IMR-90 (cell line): ENCODE data around the gene TULP4. TPM values are rescaled to one million over a fixed set of nuclear protein-coding genes. Genes with fewer than 3 reads are reported as not detected.

Source experiments
- ATAC-seq: fragments of 200-7000 bp; cut with Tn5 transposase; 2 replicates; pipeline ENCODE4 v1.9.1; 2020; ENCODE audit warnings: low read depth, mild to moderate bottlenecking, moderate library complexity
- BruUV-seq: library from RNA; stranded (reverse); fragments of 400-500 nt; replicated peaks from 2 replicates; lab custom pipeline; 2021; lab: Mats Ljungman, UMichigan
- CTCF ChIA-PET: fragments of 300-600 bp; formaldehyde crosslinking; extraction: SDS; loops from one replicate; lab custom pipeline; 2021; ENCODE audit warnings: antibody characterized with exemption; lab: Yijun Ruan, JAX
- POLR2A ChIA-PET: fragments of 300-600 bp; sonication (Branson Sonifier 250); formaldehyde crosslinking; loops from one replicate; lab custom pipeline; 2022; ENCODE audit warnings: antibody characterized with exemption; ENCODE audit not compliant: unreplicated experiment; lab: Charles Lee
- DNase-seq: peaks from one replicate; pipeline ENCODE4 v3.0.0; 2013
- H2AFZ ChIP-seq: replicated peaks from 2 replicates; pipeline ENCODE3; 2013; ENCODE audit warnings: low read length, mild to moderate bottlenecking; ENCODE audit not compliant: poor library complexity
- H2AK5ac ChIP-seq: 2 replicates; pipeline ENCODE4 v1.6.1; 2013; ENCODE audit warnings: low read depth, low read length, inconsistent platforms
- H2AK9ac ChIP-seq: replicated peaks from 2 replicates; pipeline ENCODE3; 2013; ENCODE audit warnings: mild to moderate bottlenecking, low read depth, low read length, moderate library complexity; ENCODE audit not compliant: poor library complexity
- H2BK120ac ChIP-seq: 2 replicates; pipeline ENCODE4 v1.6.1; 2013; ENCODE audit warnings: low read depth, low read length, inconsistent platforms
- H2BK15ac ChIP-seq: 3 replicates; pipeline ENCODE4 v1.6.1; 2013; ENCODE audit warnings: low read depth, low read length, inconsistent platforms
- H2BK20ac ChIP-seq: 2 replicates; pipeline ENCODE4 v1.6.1; 2013; ENCODE audit warnings: low read depth, mild to moderate bottlenecking, inconsistent platforms, low read length, moderate library complexity
- H2BK5ac ChIP-seq: 2 replicates; pipeline ENCODE4 v1.6.1; 2013; ENCODE audit warnings: mild to moderate bottlenecking, low read depth, low read length, inconsistent platforms; ENCODE audit not compliant: poor library complexity, severe bottlenecking
- H3K14ac ChIP-seq: replicated peaks from 2 replicates; pipeline ENCODE4 v1.6.1; 2013; ENCODE audit warnings: low read depth, low read length, inconsistent platforms
- H3K18ac ChIP-seq: 2 replicates; pipeline ENCODE4 v1.6.1; 2013; ENCODE audit warnings: low read depth, low read length, control low read depth
- H3K23ac ChIP-seq: 2 replicates; pipeline ENCODE4 v1.6.1; 2013; ENCODE audit warnings: low read depth, low read length, inconsistent platforms
- H3K27ac ChIP-seq: 2 replicates; pipeline ENCODE4 v1.5.1; 2013; ENCODE audit warnings: mild to moderate bottlenecking, control low read depth, low read length; ENCODE audit not compliant: insufficient read depth
- H3K27me3 ChIP-seq: 2 replicates; pipeline ENCODE4 v1.6.1; 2013; ENCODE audit warnings: low read length; ENCODE audit not compliant: control insufficient read depth, insufficient read depth
- H3K36me3 ChIP-seq: 2 replicates; pipeline ENCODE4 v1.6.1; 2013; ENCODE audit warnings: low read length, mixed read lengths; ENCODE audit not compliant: control insufficient read depth, insufficient read depth
- H3K4ac ChIP-seq: 2 replicates; pipeline ENCODE4 v1.6.1; 2013; ENCODE audit warnings: low read depth, low read length, inconsistent platforms
- H3K4me1 ChIP-seq: 2 replicates; pipeline ENCODE4 v1.6.1; 2013; ENCODE audit warnings: low read length, mixed read lengths; ENCODE audit not compliant: control insufficient read depth, insufficient read depth
- H3K4me2 ChIP-seq: 2 replicates; pipeline ENCODE4 v1.6.1; 2013; ENCODE audit warnings: low read depth, mild to moderate bottlenecking, control low read depth, low read length, moderate library complexity
- H3K4me3 ChIP-seq: 2 replicates; pipeline ENCODE4 v1.5.1; 2013; ENCODE audit warnings: low read depth, mild to moderate bottlenecking, control low read depth, low read length, moderate library complexity; ENCODE audit not compliant: insufficient read depth
- H3K56ac ChIP-seq: 2 replicates; pipeline ENCODE4 v1.6.1; 2013; ENCODE audit warnings: low read length, inconsistent platforms; ENCODE audit not compliant: insufficient read depth; ENCODE audit errors: extremely low read depth
- H3K79me1 ChIP-seq, 2 experiments: 2 replicates each; pipeline ENCODE4 v1.6.1; 2013; ENCODE audit warnings: low read length in 2 of 2, inconsistent platforms in 1 of 2, low read depth in 1 of 2
- H3K9ac ChIP-seq: 2 replicates; pipeline ENCODE4 v1.6.1; 2013; ENCODE audit warnings: low read depth, low read length, control low read depth
- H3K9me1 ChIP-seq: 2 replicates; pipeline ENCODE4 v1.6.1; 2013; ENCODE audit warnings: low read length, inconsistent platforms; ENCODE audit not compliant: insufficient read depth
- H3K9me3 ChIP-seq: 2 replicates; pipeline ENCODE4 v1.6.1; 2013; ENCODE audit warnings: low read length; ENCODE audit not compliant: control insufficient read depth, insufficient read depth
- H4K20me1 ChIP-seq: 2 replicates; pipeline ENCODE4 v1.6.1; 2013; ENCODE audit warnings: low read length, inconsistent platforms; ENCODE audit not compliant: insufficient read depth
- H4K5ac ChIP-seq: 2 replicates; pipeline ENCODE4 v1.6.1; 2013; ENCODE audit warnings: mild to moderate bottlenecking, low read depth, low read length, control low read depth
- H4K8ac ChIP-seq, 2 experiments: 2 replicates each; pipeline ENCODE4 v1.6.1; 2013; ENCODE audit warnings: low read depth in 2 of 2, low read length in 2 of 2, control low read depth in 1 of 2, inconsistent platforms in 1 of 2
- H4K91ac ChIP-seq: 2 replicates; pipeline ENCODE4 v1.6.1; 2013; ENCODE audit warnings: low read depth, low read length, inconsistent platforms; ENCODE audit not compliant: insufficient read depth
- BHLHE40 ChIP-seq: fragments of 150-350 bp; IDR thresholded peaks from 2 replicates; pipeline ENCODE4 v1.6.1; 2016; ENCODE audit warnings: mild to moderate bottlenecking, low read depth, low read length
- CHD1 ChIP-seq: IDR thresholded peaks from 2 replicates; pipeline ENCODE4 v1.6.1; 2012; ENCODE audit warnings: low read depth, low read length, improper control_type of control experiment
- FOS ChIP-seq: fragments of 150-350 bp; IDR thresholded peaks from 2 replicates; pipeline ENCODE4 v1.6.1; 2016; ENCODE audit warnings: low read depth, low read length
- MAFK ChIP-seq: IDR thresholded peaks from 2 replicates; pipeline ENCODE4 v1.6.1; 2012; ENCODE audit warnings: low read depth, low read length, improper control_type of control experiment
- MAZ ChIP-seq: IDR thresholded peaks from 2 replicates; pipeline ENCODE4 v1.6.1; 2012; ENCODE audit warnings: low read depth, mild to moderate bottlenecking, low read length, improper control_type of control experiment, moderate library complexity, borderline replicate concordance
- MXI1 ChIP-seq: IDR thresholded peaks from 2 replicates; pipeline ENCODE4 v1.6.1; 2012; ENCODE audit warnings: low read depth, mild to moderate bottlenecking, low read length, moderate library complexity, borderline replicate concordance
- NFE2L2 ChIP-seq: fragments of 150-350 bp; IDR thresholded peaks from 2 replicates; pipeline ENCODE4 v1.6.1; 2016; ENCODE audit warnings: low read depth, mild to moderate bottlenecking, low read length
- SMC3 ChIP-seq: fragments of 150-350 bp; IDR thresholded peaks from 2 replicates; pipeline ENCODE4 v1.6.1; 2016; ENCODE audit warnings: low read depth, mild to moderate bottlenecking, antibody characterized with exemption, low read length, moderate library complexity
- WGBS, 2 experiments: methylation state at CpG; one replicate each; pipeline versions ENCODE4 v1.1.5 to v1.1.7; 2013; ENCODE audit warnings: missing lambda C conversion rate in 2 of 2; ENCODE audit not compliant: insufficient read length in 1 of 2; ENCODE audit errors: extremely low coverage in 2 of 2; 5-methylcytosine and 5-hydroxymethylcytosine counted together
- dilution Hi-C: fragments of 300-500 bp; cut with HindIII; formaldehyde crosslinking; loops from one replicate; pipeline ENCODE4 v1.14.3; 2018; ENCODE audit warnings: low sequenced_read_pairs; ENCODE audit not compliant: unreplicated experiment
- in situ Hi-C: fragments of 300-500 bp; cut with MboI; formaldehyde crosslinking; loops from 3 replicates; pipeline ENCODE4 v1.14.3; 2019; ENCODE audit warnings: low sequenced_read_pairs, inconsistent platforms, mixed read lengths
- intact Hi-C: fragments of 100-400 bp; cut with micrococcal nuclease; formaldehyde crosslinking; loops from 2 replicates; pipeline ENCODE4 v1.10.0; 2022
- polyA plus RNA-seq, 3 experiments: library from polyadenylated mRNA; depleted of rRNA; stranded (reverse); fragments of >200 nt; gene quantifications; 2 replicates each; pipeline ENCODE4 v1.2.3, GENCODE V29; 2012; ENCODE audit warnings: low replicate concordance in 1 of 3
- total RNA-seq: library from RNA; depleted of rRNA; stranded (reverse); fragments of >200 nt; gene quantifications from 2 replicates; pipeline ENCODE4 v1.2.3, GENCODE V29; 2012
- TF ChIP-seq, protein P1 (sequence below): fragments of 150-350 bp; IDR thresholded peaks from 2 replicates; pipeline ENCODE4 v1.6.1; 2017; ENCODE audit warnings: mild to moderate bottlenecking, antibody characterized with exemption, low read length, low read depth

Gene TULP4
- total and polyA plus RNA-seq, 2 of the 4 experiments (the other 2 are of a cell fraction), result 8.1 to 30.6 TPM

DNA sequence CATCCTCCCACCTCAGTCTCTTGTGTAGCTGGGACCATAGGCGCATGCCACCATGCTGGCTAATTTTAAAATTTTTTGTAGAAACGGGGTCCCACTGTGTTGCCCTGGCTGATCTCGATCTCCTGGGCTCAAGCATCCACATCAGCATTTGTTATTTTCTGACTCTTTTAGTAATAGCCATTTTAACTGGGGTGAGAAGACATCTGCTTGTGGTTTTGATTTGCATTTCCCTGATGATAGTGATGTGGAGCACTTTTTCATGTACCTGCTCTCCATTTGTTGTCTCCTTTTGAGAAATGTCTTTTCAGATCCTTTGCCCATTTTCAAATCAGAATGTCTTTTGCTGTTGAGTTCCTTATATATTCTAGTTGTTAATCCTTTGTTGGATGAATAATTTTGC, 22.2 kb upstream of the TULP4 start:
- no peak overlapping the region for H4K5ac ChIP-seq
- H2AFZ ChIP-seq, result no peak overlapping the region
- no TSS peak for BruUV-seq
- H3K4me1 ChIP-seq, result peaks cover 7% of the 10 kb centered on the region
- H2BK15ac ChIP-seq, result no peak overlapping the region
- no peak overlapping the region for H3K56ac ChIP-seq
- intact Hi-C loops, result no loop called here
- H3K23ac ChIP-seq, result no peak overlapping the region
- no peak overlapping the region for H3K4me2 ChIP-seq
- H3K27me3 ChIP-seq, result no peaks in the 10 kb centered on the region
- no peak for ATAC-seq
- H3K14ac ChIP-seq, result no peak overlapping the region
- DNase-seq, result no peak
- H3K36me3 ChIP-seq, result no peaks in the 10 kb centered on the region
- no peak overlapping the region for H3K4ac ChIP-seq
- H3K9me3 ChIP-seq, result no peaks in the 10 kb centered on the region
- no peak overlapping the region for H2AK5ac ChIP-seq
- H3K27ac ChIP-seq, result no peak overlapping the region
- no peak overlapping the region for H3K9ac ChIP-seq
- dilution Hi-C loops, result no loop called here
- ChIA-PET CTCF (no interaction called here), POLR2A (no interaction called here)
- H4K20me1 ChIP-seq, result peaks cover 9% of the 10 kb centered on the region
- H3K4me3 ChIP-seq, result no peak overlapping the region
- peaks cover 5% of the 10 kb centered on the region for H3K9me1 ChIP-seq
- H2AK9ac ChIP-seq, result no peak overlapping the region
- in situ Hi-C loops, result no loop called here
- H2BK20ac ChIP-seq, result no peak overlapping the region
- H2BK5ac ChIP-seq, result no peak overlapping the region
- H4K91ac ChIP-seq, result no peak overlapping the region
- TF ChIP-seq MAZ, result no peak
- TF ChIP-seq CHD1, result no peak
- no peak for TF ChIP-seq SMC3
- TF ChIP-seq, protein P1, sequence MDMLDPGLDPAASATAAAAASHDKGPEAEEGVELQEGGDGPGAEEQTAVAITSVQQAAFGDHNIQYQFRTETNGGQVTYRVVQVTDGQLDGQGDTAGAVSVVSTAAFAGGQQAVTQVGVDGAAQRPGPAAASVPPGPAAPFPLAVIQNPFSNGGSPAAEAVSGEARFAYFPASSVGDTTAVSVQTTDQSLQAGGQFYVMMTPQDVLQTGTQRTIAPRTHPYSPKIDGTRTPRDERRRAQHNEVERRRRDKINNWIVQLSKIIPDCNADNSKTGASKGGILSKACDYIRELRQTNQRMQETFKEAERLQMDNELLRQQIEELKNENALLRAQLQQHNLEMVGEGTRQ, result no peak
- no peak for TF ChIP-seq FOS
- no peak for TF ChIP-seq BHLHE40
- no peak for TF ChIP-seq NFE2L2
- TF ChIP-seq MXI1, result no peak
- TF ChIP-seq MAFK, result no peak
- H4K8ac ChIP-seq, result no peak overlapping the region
- no peak overlapping the region for H3K18ac ChIP-seq
- WGBS, 2 experiments, result no CpG with 5 or more reads among the region's 3 CpGs
- H2BK120ac ChIP-seq, result no peak overlapping the region
- H3K79me1 ChIP-seq, result peaks cover 22 to 34% of the 10 kb centered on the region in 2 experiments; a peak in 3 of 4 replicates
